Esophagus squamous epithelium (tissue), 5 donors: ENCODE data around the gene DNAAF5. TPM values are rescaled to one million over a fixed set of nuclear protein-coding genes. Genes with fewer than 3 reads are reported as not detected.
A peak's percentile ranks its signal among the peaks of the same experiment; 100 is the strongest.
"Not testable (repeated sequence)": the region's sequence is repeated elsewhere in the genome, so short reads cannot be mapped to it uniquely, and the experiment has no call there.

Experiments used
- DNase-seq: peaks from one replicate; lab custom pipeline; 2025; lab: John Stamatoyannopoulos, UW
- H3K27ac ChIP-seq, 4 donors: fragments of 200-600 bp; sonication (generic); one replicate each; pipeline ENCODE4 v1.5.1; 2016 to 2019; ENCODE audit warnings: mild to moderate bottlenecking in 1 of 4
- H3K27me3 ChIP-seq, 4 donors: fragments of 200-600 bp; sonication (generic); 1 replicate in 3 of 4; 2 replicates in 1 of 4; pipeline versions ENCODE4 v1.5.1 to v1.6.0; 2017 to 2021; ENCODE audit warnings: antibody characterized with exemption in 1 of 4
- H3K36me3 ChIP-seq, 3 donors: fragments of 200-600 bp; sonication (generic); one replicate each; pipeline ENCODE4 v1.5.1; 2016 to 2019
- H3K4me1 ChIP-seq, 3 donors: fragments of 200-600 bp; sonication (generic); one replicate each; pipeline ENCODE4 v1.5.1; 2017 to 2019
- H3K4me3 ChIP-seq, 4 donors: fragments of 200-600 bp; sonication (generic); 1 replicate in 3 of 4; 2 replicates in 1 of 4; pipeline ENCODE4 v1.5.1; 2016 to 2019; ENCODE audit warnings: mild to moderate bottlenecking in 2 of 4, moderate library complexity in 1 of 4
- H3K9me3 ChIP-seq, 3 donors: fragments of 200-600 bp; sonication (generic); one replicate each; pipeline ENCODE4 v1.5.1; 2016 to 2019
- POLR2A ChIP-seq, 4 donors: fragments of 450-650 bp; IDR thresholded peaks; one replicate each; pipeline ENCODE4 v1.6.1; 2017; ENCODE audit warnings: antibody characterized with exemption in 4 of 4, mild to moderate bottlenecking in 4 of 4, moderate library complexity in 3 of 4
- WGBS, 2 donors: methylation state at CpG; one replicate each; pipeline ENCODE4 v1.1.5; 2018; 5-methylcytosine and 5-hydroxymethylcytosine counted together
- intact Hi-C: fragments of 100-400 bp; cut with DNase I; formaldehyde crosslinking; loops from one replicate; pipeline ENCODE4 v1.15.0; 2022
- total RNA-seq, 4 donors: library from RNA; depleted of rRNA; stranded (reverse); fragments of >200 nt; gene quantifications; one replicate each; pipeline ENCODE4 v1.1.0, GENCODE V29; 2016
- TF ChIP-seq, protein P1 (sequence below), 6 experiments: fragments of 450-650 bp in 4 of 6; fragments of 200-600 bp in 2 of 6; sonication (generic) in 2 of 6; IDR thresholded peaks; one replicate each; pipeline ENCODE4 v1.5.1; 2016 to 2019; ENCODE audit warnings: antibody characterized with exemption in 6 of 6, mild to moderate bottlenecking in 4 of 6, moderate library complexity in 4 of 6
- donor health status: DM: yes; HTN: yes; CAD: no.

DNAAF5 gene
- total RNA-seq, 4 donors from 2014 or later, result 23.7 to 30.1 (median 28.2) TPM

- Histone ChIP-seq H3K9me3 (no peaks in the 10 kb centered on the region), H3K27me3 (no peaks in the 10 kb centered on the region), H3K4me1 (peaks cover 0 to 7% (median 0%) of the 10 kb centered on the region in 3 donors), H3K4me3 (no peak overlapping the region), H3K36me3 (peaks cover 0 to 59% (median 0%) of the 10 kb centered on the region in 3 donors), H3K27ac (peak overlapping the region in 1 of 4 donors; percentile 7)
- intact Hi-C loops, result no loop called here
- no peak for TF ChIP-seq POLR2A (IDR thresholded peaks at IDR 0.05)
- WGBS, 2 donors, result 50 to 89% methylated on average over 3 to 8 of the region's 14 CpGs
- no peak for DNase-seq
Measured at GRCh38 chr7:749140-749551, 22.6 kb downstream of the DNAAF5 start.

GRCh38 chr7:750111-750905 lies 23.8 kb downstream of the DNAAF5 start:
- WGBS, 2 donors, result 92 to 98% methylated on average over 15 to 18 of the region's 26 CpGs
- Histone ChIP-seq H3K27me3 (no peaks in the 10 kb centered on the region), H3K4me1 (peaks cover 0 to 7% (median 0%) of the 10 kb centered on the region in 3 donors), H3K4me3 (no peak overlapping the region), H3K36me3 (peaks cover 5 to 63% (median 8%) of the 10 kb centered on the region in 3 donors), H3K9me3 (no peaks in the 10 kb centered on the region), H3K27ac (no peak overlapping the region)
- TF ChIP-seq, protein P1, sequence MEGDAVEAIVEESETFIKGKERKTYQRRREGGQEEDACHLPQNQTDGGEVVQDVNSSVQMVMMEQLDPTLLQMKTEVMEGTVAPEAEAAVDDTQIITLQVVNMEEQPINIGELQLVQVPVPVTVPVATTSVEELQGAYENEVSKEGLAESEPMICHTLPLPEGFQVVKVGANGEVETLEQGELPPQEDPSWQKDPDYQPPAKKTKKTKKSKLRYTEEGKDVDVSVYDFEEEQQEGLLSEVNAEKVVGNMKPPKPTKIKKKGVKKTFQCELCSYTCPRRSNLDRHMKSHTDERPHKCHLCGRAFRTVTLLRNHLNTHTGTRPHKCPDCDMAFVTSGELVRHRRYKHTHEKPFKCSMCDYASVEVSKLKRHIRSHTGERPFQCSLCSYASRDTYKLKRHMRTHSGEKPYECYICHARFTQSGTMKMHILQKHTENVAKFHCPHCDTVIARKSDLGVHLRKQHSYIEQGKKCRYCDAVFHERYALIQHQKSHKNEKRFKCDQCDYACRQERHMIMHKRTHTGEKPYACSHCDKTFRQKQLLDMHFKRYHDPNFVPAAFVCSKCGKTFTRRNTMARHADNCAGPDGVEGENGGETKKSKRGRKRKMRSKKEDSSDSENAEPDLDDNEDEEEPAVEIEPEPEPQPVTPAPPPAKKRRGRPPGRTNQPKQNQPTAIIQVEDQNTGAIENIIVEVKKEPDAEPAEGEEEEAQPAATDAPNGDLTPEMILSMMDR (IDR thresholded peaks at IDR 0.05), result no peak
- no peak for TF ChIP-seq POLR2A (IDR thresholded peaks at IDR 0.05)
- DNase-seq, result no peak
- intact Hi-C loops, result no loop called here

- DNase-seq, result no peak
- WGBS, 2 donors, result 83% methylated on average over 11 to 13 of the region's 15 CpGs
- no peak overlapping the region for H3K27ac ChIP-seq
- H3K4me3 ChIP-seq, result no peak overlapping the region
- H3K4me1 ChIP-seq, result peaks cover 0 to 7% (median 0%) of the 10 kb centered on the region in 3 donors
- TF ChIP-seq, protein P1 (IDR thresholded peaks at IDR 0.05), result no peak
- no peak for TF ChIP-seq POLR2A (IDR thresholded peaks at IDR 0.05)
- H3K36me3 ChIP-seq, result peaks cover 9 to 73% (median 11%) of the 10 kb centered on the region in 3 donors
- H3K9me3 ChIP-seq, result no peaks in the 10 kb centered on the region
- intact Hi-C loops, result no loop called here
- H3K27me3 ChIP-seq, result no peaks in the 10 kb centered on the region
Measured at GRCh38 chr7:751826-752225, 25.3 kb downstream of the DNAAF5 start.

DNA sequence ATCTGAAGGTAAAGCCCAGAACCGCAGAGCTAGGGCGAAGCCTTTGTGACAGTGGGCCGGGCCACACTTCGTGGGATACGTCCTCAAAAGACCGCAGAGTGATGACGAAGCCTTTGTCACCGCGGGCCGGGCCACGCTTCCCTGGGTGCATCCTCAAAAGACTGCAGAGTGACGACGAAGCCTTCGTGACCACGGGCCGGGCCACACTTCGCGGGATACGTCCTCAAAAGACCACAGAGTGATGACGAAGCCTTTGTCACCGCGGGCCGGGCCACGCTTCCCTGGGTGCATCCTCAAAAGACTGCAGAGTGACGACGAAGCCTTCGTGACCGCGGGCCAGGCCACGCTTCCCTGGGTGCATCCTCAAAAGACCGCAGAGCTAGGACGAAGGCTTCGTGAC lies 25.8 kb downstream of the DNAAF5 start:
- 85 to 87% methylated on average over 19 to 27 of the region's 33 CpGs for WGBS, 2 donors
- DNase-seq, H3K4me1 ChIP-seq, H3K27me3 ChIP-seq, H3K4me3 ChIP-seq, H3K9me3 ChIP-seq, intact Hi-C loops, H3K27ac ChIP-seq: not testable (repeated sequence)
- peaks cover 13 to 77% (median 16%) of the 10 kb centered on the region in 3 donors for H3K36me3 ChIP-seq

DNA sequence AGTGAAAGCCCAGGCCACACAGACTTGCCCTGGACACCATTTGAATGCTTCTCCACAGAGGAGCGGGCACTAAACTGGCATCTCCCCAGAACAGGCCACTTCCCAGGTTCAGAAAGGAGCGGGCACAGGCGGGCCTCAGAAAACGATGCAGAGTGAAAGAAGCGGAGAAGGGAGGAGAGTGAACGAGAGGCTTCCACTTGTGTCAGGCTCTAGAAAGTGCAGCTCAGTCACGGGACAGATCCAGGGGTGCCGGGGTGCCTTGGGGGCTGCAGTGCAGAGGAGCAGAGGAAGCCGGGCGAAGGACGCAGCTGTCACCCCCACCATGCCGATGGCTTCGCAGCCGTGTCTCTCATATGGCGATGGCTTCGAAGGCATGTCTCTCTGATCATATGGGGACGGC lies 26.7 kb downstream of the DNAAF5 start:
- H3K4me3 ChIP-seq, result no peak overlapping the region
- H3K9me3 ChIP-seq, result no peaks in the 10 kb centered on the region
- intact Hi-C loops, result no loop called here
- 94% methylated on average over 13 to 17 of the region's 17 CpGs for WGBS, 2 donors
- no peak for DNase-seq
- peaks cover 0 to 7% (median 0%) of the 10 kb centered on the region in 3 donors for H3K4me1 ChIP-seq
- TF ChIP-seq POLR2A (IDR thresholded peaks at IDR 0.05), result no peak
- TF ChIP-seq, protein P1 (IDR thresholded peaks at IDR 0.05), result no peak
- no peaks in the 10 kb centered on the region for H3K27me3 ChIP-seq
- H3K36me3 ChIP-seq, result peaks cover 20 to 87% (median 22%) of the 10 kb centered on the region in 3 donors
- H3K27ac ChIP-seq, result no peak overlapping the region
